ENCODE data around the gene E2F4. TPM values are rescaled to one million over a fixed set of nuclear protein-coding genes. Genes with fewer than 3 reads are reported as not detected.

The E2F4 gene
- total and polyA plus RNA-seq, 2 of the 13 experiments (the other 11 are each of a cell fraction or from before 2014, with no cell fraction given), result 84.8 to 91.2 TPM

GRCh38 chr16:67173808-67174705, 17.9 kb upstream of the E2F4 start (continued):
- TF ChIP-seq ZNF142 (CRISPR knock-in tag; IDR thresholded peaks at IDR 0.05), result peak; percentile 60; the same call in 1 of the 2 replicates
- no peak for TF ChIP-seq TCF12 (IDR thresholded peaks at IDR 0.05)
- peak; percentile 64; the same call in 1 of the 2 replicates for TF ChIP-seq TCF12 (CRISPR knock-in tag; IDR thresholded peaks at IDR 0.05)
- peak; percentile 79; the same call in 1 of the 2 replicates for TF ChIP-seq ZNF598 (CRISPR knock-in tag; IDR thresholded peaks at IDR 0.05; ENCODE audit: borderline replicate concordance)
- no peak for TF ChIP-seq HOXD1 (CRISPR knock-in tag; IDR thresholded peaks at IDR 0.05)
- no peak; the same call in 1 of the 2 replicates for TF ChIP-seq E2F5 (CRISPR knock-in tag; conservative IDR thresholded peaks at IDR 0.05)
- TF ChIP-seq ZNF775 (CRISPR knock-in tag; IDR thresholded peaks at IDR 0.05; ENCODE audit: borderline replicate concordance), result no peak
- 0 out of 2 replicates have a peak, but pooled peaks have one; percentile 53 for TF ChIP-seq DNMT3B (CRISPR knock-in tag; conservative IDR thresholded peaks at IDR 0.05)
- TF ChIP-seq PCBP1 (IDR thresholded peaks at IDR 0.05; ENCODE audit: borderline replicate concordance, low read depth, low read length), result 0 out of 2 replicates have a peak, but pooled peaks have one; percentile 61
- TF ChIP-seq ZNF784 (CRISPR knock-in tag; IDR thresholded peaks at IDR 0.05; ENCODE audit: borderline replicate concordance), result peak; percentile 89
- TF ChIP-seq ZNF512 (CRISPR knock-in tag; IDR thresholded peaks at IDR 0.05), result peak; percentile 91; the same call in 1 of the 2 replicates
- 0 out of 2 replicates have a peak, but pooled peaks have one; percentile 34 for TF ChIP-seq CHD2 (IDR thresholded peaks at IDR 0.05; ENCODE audit: low read depth, low read length)
- TF ChIP-seq CEBPG (CRISPR knock-in tag; IDR thresholded peaks at IDR 0.05), result peak; percentile 42
- TF ChIP-seq ATF4 (CRISPR knock-in tag; IDR thresholded peaks at IDR 0.05), result peak in 1 of 2 experiments; percentile 69; a peak in 1 of 4 replicates
- peak; percentile 94; the same call in 1 of the 2 replicates for TF ChIP-seq MYC (CRISPR knock-in tag; IDR thresholded peaks at IDR 0.05; ENCODE audit: borderline replicate concordance)
- peak; percentile 82 for TF ChIP-seq ZNF761 (CRISPR knock-in tag; conservative IDR thresholded peaks at IDR 0.05)
- no peak for TF ChIP-seq ADNP (CRISPR knock-in tag; IDR thresholded peaks at IDR 0.05)
- no peak for TF ChIP-seq NCOA1 (CRISPR knock-in tag; IDR thresholded peaks at IDR 0.05)
